Right lobe of liver (tissue), 6 donors: Measurements from ENCODE around the gene ARRDC1. TPM values are rescaled to one million over a fixed set of nuclear protein-coding genes. Genes with fewer than 3 reads are reported as not detected.

Experiments used
- ATAC-seq, 4 donors: fragments of 200-7000 bp; cut with Tn5 transposase; one replicate each; pipeline ENCODE4 v1.9.1; 2020; ENCODE audit warnings: mild to moderate bottlenecking in 4 of 4, moderate library complexity in 4 of 4
- DNase-seq, 3 donors: peaks; one replicate each; pipeline ENCODE4 v3.0.0-alpha.2; 2020
- H3K27ac ChIP-seq, 3 donors: fragments of 200-600 bp; one replicate each; pipeline ENCODE4 v1.8.0; 2022
- H3K27me3 ChIP-seq, 2 donors: fragments of 200-600 bp; one replicate each; pipeline ENCODE4 v1.8.0; 2022
- H3K36me3 ChIP-seq, 4 donors: fragments of 200-600 bp; sonication (generic) in 1 of 4; one replicate each; pipeline versions ENCODE4 v1.5.1 to v1.8.0; 2017 to 2022; ENCODE audit warnings: control low read depth in 1 of 4
- H3K4me1 ChIP-seq, 4 donors: fragments of 200-600 bp; sonication (generic) in 1 of 4; one replicate each; pipeline versions ENCODE4 v1.5.1 to v1.8.0; 2017 to 2022; ENCODE audit warnings: control low read depth in 1 of 4
- H3K4me3 ChIP-seq, 3 donors: fragments of 200-600 bp; one replicate each; pipeline ENCODE4 v1.8.0; 2022
- H3K9me3 ChIP-seq, 4 donors: fragments of 200-600 bp; sonication (generic) in 1 of 4; one replicate each; pipeline versions ENCODE4 v1.5.1 to v1.8.0; 2017 to 2022; ENCODE audit warnings: control low read depth in 1 of 4
- CTCF ChIP-seq, 4 donors: fragments of 200-600 bp in 3 of 4; fragments of 450-650 bp in 1 of 4; IDR thresholded peaks; one replicate each; pipeline versions ENCODE4 v1.5.1 to v1.8.0; 2016 to 2022; ENCODE audit warnings: antibody characterized with exemption in 4 of 4, mild to moderate bottlenecking in 2 of 4
- POLR2A ChIP-seq: fragments of 450-650 bp; IDR thresholded peaks from one replicate; pipeline ENCODE4 v1.6.1; 2017; ENCODE audit warnings: antibody characterized with exemption, mild to moderate bottlenecking
- WGBS: methylation state at CpG from one replicate; pipeline ENCODE4 v1.1.6; 2018; ENCODE audit warnings: low coverage, low lambda C conversion rate; ENCODE audit not compliant: insufficient coverage; ENCODE audit errors: missing lambda C conversion rate; 5-methylcytosine and 5-hydroxymethylcytosine counted together
- intact Hi-C, 2 donors: fragments of 100-400 bp; cut with DNase I; formaldehyde crosslinking; loops; one replicate each; pipeline versions ENCODE4 v1.11.2 to v1.14.1; 2022
- total RNA-seq, 6 experiments: library from RNA; depleted of rRNA in 2 of 6; stranded (reverse); fragments of >200 nt in 2 of 6; fragmentation: NEBNext Ultra II Directional in 3 of 6; extraction: Animal tissue kit (Norgen Biotek cat#: 25700) in 3 of 6; gene quantifications; one replicate each; pipeline versions ENCODE4 v1.1.0 to v1.2.4, GENCODE V29; 2016 to 2023
- donor health status: DM: no; HTN: yes; CAD: no.
- donor health status: DM: no; HTN: no; CAD: no.
- donor health status: DM: no; HTN: no; CAD: no.
- donor health status: DM: no; HTN: yes; CAD: no.
- donor health status: DM: no; HTN: yes; CAD: no.

The ARRDC1 gene
- total RNA-seq, 6 experiments from 2014 or later, result 19.1 to 45.0 (median 25.2) TPM

DNA sequence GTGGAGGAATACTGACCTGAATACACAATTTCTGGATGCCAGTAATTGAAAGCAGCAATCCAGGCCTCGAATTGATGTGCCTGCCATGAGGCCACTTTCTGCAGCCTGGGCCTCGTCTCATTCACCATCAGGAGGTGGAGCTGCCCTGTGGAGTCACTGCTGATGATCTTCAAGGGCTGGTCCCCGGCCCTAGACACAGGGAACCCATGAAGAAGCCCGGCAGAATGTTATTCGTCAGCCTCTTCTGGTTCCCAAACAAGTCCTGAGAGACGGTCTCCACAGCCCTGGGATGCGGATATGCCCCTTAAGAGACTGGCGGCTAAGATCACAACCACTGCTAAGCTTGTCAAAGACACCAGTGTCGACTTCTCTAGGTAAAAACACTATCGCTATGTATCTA is 31.3 kb upstream of the ARRDC1 start:
- H3K4me3 ChIP-seq, result no peak overlapping the region
- no peaks in the 10 kb centered on the region for H3K9me3 ChIP-seq
- H3K36me3 ChIP-seq, result peaks cover 0 to 30% (median 10%) of the 10 kb centered on the region in 4 donors
- peaks cover 0 to 23% (median 5%) of the 10 kb centered on the region in 4 donors for H3K4me1 ChIP-seq
- TF ChIP-seq POLR2A (no peak), CTCF (IDR thresholded peaks at IDR 0.05) (no peak)
- ATAC-seq (no peak), DNase-seq (no peak)
- H3K27me3 ChIP-seq, result no peaks in the 10 kb centered on the region
- intact Hi-C loops, result no loop called here
- no peak overlapping the region for H3K27ac ChIP-seq
- 97% methylated on average over 5 of the region's 10 CpGs for WGBS

DNA sequence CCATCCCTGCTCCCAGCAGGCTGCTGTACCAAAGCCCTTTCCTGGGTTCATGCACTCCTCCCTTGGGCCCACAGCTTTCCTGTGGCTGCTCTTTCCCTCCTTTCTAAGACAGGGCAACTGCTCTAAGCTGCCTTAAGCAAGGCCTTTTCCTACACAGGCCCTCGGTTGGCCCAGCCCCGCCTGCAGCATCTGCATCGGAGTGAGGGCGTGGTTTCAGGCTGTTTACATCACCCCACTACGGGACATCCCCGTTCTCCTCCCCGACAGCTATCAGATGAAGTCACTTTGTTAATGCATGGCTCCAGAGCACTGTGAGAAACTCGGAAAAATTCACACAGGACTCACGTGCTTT is 30.1 kb upstream of the ARRDC1 start:
- DNase-seq, result no peak
- Histone ChIP-seq H3K27ac (no peak overlapping the region), H3K36me3 (peaks cover 0 to 30% (median 10%) of the 10 kb centered on the region in 4 donors), H3K27me3 (no peaks in the 10 kb centered on the region), H3K4me3 (no peak overlapping the region), H3K9me3 (no peaks in the 10 kb centered on the region), H3K4me1 (peaks cover 0 to 29% (median 5%) of the 10 kb centered on the region in 4 donors)
- intact Hi-C loops, result no loop called here
- 58% methylated on average over 9 of the region's 9 CpGs for WGBS
- TF ChIP-seq POLR2A (no peak), CTCF (IDR thresholded peaks at IDR 0.05) (no peak)
- ATAC-seq, result no peak

- DNase-seq, result no peak
- no peaks in the 10 kb centered on the region for H3K9me3 ChIP-seq
- TF ChIP-seq POLR2A (no peak), CTCF (IDR thresholded peaks at IDR 0.05) (peak in 2 of 4 donors; percentile 12 to 21)
- no peaks in the 10 kb centered on the region for H3K27me3 ChIP-seq
- ATAC-seq, result no peak
- 41% methylated on average over 4 of the region's 12 CpGs for WGBS
- peaks cover 0 to 30% (median 10%) of the 10 kb centered on the region in 4 donors for H3K36me3 ChIP-seq
- H3K4me1 ChIP-seq, result peaks cover 0 to 29% (median 5%) of the 10 kb centered on the region in 4 donors
- intact Hi-C loops, result no loop called here
- no peak overlapping the region for H3K4me3 ChIP-seq
- H3K27ac ChIP-seq, result no peak overlapping the region
Observed at GRCh38 chr9:137575716-137576411, 29.6 kb upstream of the ARRDC1 start.

DNA sequence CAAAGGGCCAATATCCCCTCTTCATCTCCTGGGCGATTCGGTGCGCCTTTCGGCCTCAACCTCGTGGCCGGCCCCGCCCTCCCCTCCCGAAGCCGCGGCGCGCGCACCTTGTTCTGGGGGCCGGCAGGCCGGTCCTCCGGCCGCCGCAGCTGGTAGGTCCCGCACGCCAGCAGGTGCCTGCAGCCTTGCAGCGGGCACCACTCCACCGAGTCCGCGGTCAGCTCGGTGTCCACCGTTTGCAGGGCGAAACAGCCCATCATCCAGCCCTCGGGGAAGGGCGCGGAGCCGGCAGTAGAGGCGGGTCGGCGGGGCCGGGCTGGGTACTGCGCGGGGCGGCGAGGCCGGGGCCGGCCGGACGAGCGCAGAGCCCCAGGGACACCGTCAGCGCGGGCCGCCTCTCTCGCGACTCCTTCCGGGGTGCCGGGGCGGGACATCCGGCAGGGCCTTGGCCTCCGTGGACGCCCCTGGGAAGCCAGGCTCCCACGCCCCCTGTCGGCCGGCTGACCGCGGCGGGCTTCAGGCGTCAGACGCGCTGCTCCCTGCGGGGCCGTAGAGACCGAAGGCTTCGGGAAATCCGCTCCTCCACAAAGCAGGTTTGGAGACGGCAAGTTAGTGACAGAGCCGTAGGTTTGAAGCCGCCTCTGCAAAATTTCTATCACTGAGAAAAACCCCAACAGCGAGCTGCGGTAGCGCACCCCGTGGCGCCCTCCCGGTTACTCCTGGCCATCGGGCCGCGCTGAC is 26.8 kb upstream of the ARRDC1 start, which contains the start of gene DPH7:
DPH7 (minus strand) TSS at position 408 of the 741 bp plus-strand sequence; CDS start at position 260, 148 bp downstream.
- H3K36me3 ChIP-seq, result peaks cover 0 to 26% (median 6%) of the 10 kb centered on the region in 4 donors
- intact Hi-C loops, result no loop called here
- peak within 1 kb of the TSS; percentile 96 to 97 (median 96) for H3K4me3 ChIP-seq
- DNase-seq, result peak; percentile 97 to 98 (median 97)
- WGBS, result 0% methylated on average over 27 of the region's 82 CpGs
- TF ChIP-seq POLR2A (peak; percentile 76), CTCF (IDR thresholded peaks at IDR 0.05) (peak; percentile 96 to 99 (median 98))
- peak within 1 kb of the TSS; percentile 51 to 56 (median 55) for H3K27ac ChIP-seq
- H3K9me3 ChIP-seq, result no peaks in the 10 kb centered on the region
- ATAC-seq, result peak; percentile 95 to 99 (median 98)
- H3K27me3 ChIP-seq, result no peaks in the 10 kb centered on the region
- H3K4me1 ChIP-seq, result peaks cover 0 to 29% (median 5%) of the 10 kb centered on the region in 4 donors
